HG02798 (cell line): Measurements from ENCODE around the gene DAPK2.
"Not testable (repeated sequence)": the region's sequence is repeated elsewhere in the genome, so short reads cannot be mapped to it uniquely, and the experiment has no call there.

Source experiments
- ATAC-seq: cut with Tn5 transposase; IDR thresholded peaks from one replicate; pipeline ENCODE4 v1.9.1; 2021; ENCODE audit warnings: mild to moderate bottlenecking; ENCODE audit not compliant: unreplicated experiment, poor library complexity

Gene DAPK2

GRCh38 chr15:64058279-64058678 is 12.0 kb upstream of the DAPK2 start:
- ATAC-seq = no peak

DNA sequence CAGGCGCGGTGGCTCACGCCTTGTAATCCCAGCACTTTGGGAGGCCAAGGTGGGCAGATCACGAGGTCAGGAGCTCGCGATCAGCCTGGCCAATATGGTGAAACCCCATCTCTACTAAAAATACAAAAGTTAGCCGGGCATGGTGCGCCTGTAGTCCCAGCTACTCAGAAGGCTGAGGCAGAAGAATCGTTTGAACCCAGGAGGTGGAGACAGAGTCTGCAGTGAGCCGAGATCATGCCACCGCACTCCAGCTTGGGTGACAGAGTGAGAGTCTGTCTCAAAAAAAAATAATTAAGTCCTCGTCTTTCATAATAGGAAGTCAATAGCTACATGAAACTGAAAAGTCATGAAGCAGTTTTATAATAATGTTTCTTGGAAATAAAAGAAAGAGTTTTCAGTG is 7.4 kb upstream of the DAPK2 start:
- not testable (repeated sequence) for ATAC-seq

- no peak for ATAC-seq
Observed at GRCh38 chr15:64052925-64053491, 6.7 kb upstream of the DAPK2 start.

GRCh38 chr15:64051407-64052259 is 5.3 kb upstream of the DAPK2 start:
- no peak for ATAC-seq

DNA sequence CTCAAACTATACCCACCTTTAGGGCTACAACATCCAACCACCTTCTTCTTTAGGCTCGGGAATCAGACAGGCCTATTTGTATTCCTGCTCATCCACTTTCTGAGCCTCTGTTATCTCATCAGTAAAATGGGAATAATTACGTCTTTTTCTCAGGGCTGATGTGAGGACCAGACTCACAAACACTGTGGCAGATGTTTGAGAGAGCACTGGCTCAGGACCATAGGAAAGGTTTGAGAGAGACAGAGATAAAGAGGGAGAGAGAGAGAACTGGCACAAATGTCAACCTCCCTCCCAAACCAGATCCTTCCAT is 4.8 kb upstream of the DAPK2 start:
- no peak for ATAC-seq

GRCh38 chr15:64050281-64051092 is 4.2 kb upstream of the DAPK2 start:
- ATAC-seq = no peak

GRCh38 chr15:64048781-64049460 is 2.6 kb upstream of the DAPK2 start:
- no peak for ATAC-seq

DNA sequence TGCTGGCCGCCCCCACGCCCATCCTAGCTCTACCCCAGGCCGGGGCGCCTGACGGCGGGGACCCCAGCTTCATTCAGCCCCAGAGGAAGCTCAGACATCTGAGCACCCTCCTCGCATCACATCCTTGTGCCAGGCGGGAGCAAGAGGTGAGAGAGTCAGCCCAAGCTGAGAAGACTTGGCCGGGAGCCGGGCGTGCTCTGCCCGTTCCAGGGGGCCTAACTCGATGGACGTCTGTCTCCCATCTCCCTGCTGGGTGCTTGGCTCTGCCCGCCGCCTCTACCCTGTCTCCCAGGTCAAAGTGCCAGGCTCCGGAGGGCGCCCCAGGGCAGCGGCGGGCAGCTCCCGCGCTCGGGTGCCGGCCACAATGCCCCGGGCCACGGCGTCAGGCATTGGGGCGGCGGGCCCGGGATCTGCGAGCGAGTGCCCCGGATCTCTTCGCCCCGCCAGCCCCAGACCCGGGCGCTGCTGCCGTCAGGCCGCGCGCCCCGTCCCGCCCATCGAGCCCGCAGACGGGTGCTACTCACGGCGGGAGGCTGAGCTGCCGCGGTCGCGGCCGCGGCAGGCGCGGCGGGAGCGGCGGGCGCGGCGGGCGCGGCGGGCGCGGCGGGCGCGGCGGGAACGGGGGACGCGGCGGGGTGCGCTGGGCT is 388 bp downstream of the DAPK2 start:
- peak; percentile 23 for ATAC-seq

DNA sequence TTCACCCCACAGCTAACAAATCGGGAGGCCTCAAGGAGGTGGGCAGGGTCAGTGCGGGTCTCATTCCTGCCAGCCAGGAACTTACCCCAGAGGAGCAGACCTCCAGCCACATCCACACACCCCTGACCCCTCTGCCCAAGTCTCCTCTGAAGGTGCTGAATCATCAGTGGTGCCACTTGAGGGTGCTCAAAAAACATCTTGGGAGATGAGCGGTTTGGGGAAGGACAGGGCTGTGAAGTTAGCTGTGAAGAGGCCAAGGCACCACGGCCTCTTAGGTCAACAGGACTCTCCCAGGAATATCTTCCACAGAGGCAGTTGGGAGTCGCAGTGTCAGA is 1.2 kb downstream of the DAPK2 start:
- ATAC-seq = no peak

DNA sequence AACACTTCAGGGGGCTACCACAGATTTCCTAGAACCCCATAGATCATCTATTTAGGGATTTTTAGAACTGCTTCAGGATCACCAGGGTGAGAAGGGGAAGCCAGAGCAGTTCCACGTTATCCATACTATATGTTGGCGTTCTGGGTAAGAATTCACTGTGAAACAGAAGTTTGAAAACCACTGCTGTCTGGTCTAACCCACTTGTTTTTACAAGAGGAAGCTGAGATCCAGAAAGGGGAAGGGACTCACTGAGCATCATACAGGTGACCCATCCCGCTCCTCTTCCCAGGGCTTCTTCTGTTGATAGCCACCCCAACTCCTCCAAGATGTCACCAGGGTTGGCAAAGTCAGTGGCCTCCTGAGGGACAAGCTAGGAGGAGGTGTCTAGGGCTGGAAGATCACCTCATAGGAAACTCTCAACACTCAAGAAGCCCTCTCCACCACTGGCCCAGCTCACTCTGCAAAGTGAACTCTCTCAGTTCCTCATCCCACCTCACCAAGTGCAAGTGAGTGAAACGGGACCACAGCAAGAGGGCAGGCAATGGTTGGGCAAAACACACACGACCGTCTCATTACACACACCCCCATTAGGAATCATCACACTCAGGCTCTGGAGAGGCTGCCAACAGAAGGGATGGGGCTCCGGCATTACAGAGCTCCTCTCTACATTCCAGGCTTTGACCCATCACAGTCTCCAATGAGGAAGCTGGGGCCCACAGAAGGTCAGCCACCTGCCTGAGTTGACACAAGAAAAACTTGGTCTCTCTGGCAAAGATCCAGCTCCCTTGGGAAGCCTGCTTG is 1.8 kb downstream of the DAPK2 start:
- peak; percentile 56 for ATAC-seq

DNA sequence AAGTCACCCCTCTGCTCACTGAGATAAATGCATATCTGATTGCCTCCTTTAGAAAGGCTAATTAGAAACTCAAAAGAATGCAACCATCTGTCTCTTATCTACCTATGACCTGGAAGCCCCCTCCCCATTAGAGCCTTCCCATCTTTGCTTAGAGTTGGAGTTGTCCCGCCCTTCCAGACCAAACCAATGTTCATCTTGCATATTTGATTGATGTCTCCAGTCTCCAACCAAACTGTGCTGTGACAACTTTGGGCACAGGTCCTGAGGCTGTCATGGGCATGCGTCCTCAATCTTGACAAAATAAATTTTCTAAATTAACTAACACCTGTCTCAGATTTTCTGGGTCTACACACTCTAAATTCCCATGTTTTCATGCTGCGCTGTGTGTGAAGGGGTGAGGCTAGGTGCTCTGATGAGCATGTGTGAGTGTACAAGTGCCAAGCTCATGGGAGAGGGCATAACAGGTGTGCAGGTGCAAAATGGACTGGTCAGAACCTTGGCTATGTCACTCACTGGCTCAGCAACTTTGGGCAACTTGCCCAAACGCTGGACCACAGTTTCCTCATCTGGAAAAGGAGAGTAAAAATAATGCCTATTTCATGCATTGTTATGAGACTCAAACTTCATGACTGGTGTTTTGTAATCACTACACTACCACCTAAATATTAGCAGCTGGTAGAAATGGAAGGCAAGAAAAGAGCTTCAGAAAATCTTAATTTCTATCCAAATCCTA is 7.2 kb downstream of the DAPK2 start:
- ATAC-seq = no peak

- ATAC-seq = no peak
Observed at GRCh38 chr15:64037966-64038365, 8.3 kb downstream of the DAPK2 start.

- no peak for ATAC-seq
Observed at GRCh38 chr15:64037116-64037515, 9.2 kb downstream of the DAPK2 start.

DNA sequence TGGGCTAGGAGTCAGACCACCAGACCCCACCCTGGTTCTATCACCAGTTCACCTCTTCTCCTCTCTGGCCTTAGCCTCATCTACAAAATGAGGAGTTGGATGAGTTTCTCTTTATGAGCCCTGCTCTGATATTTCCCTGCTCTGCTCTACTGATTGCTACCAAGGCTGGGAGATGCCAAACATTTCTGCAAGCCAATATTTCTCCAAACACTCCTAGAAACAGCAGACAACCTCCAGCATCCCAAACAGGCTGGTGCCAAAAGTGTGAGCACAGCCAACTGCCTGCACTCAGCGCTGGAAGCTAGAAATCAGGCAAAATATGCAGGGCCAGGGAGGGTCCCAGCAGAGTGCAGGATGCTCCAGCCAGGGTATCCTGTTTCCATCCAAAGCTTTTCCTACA is 10.8 kb downstream of the DAPK2 start:
- no peak for ATAC-seq

GRCh38 chr15:64034519-64034918 is 11.8 kb downstream of the DAPK2 start:
- no peak for ATAC-seq

DNA sequence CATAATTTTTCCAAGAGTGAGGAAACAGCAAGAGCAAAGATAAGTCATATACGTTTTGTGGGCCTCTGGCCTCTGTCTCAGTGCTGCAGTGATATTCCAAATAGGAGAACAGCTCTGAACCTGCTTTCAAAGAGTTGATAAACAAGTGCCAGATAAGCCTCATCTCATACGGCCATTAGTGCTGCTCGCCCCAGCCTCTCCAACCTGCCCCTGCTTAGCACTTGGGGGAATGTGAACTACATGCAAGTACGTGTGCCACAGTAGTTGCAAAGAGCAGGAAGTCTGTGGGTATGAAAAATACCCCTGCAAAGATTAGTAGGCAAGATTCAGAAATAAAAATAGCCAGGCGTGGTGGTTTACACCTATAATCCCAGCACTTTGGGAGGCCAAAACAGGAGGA is 14.0 kb downstream of the DAPK2 start:
- ATAC-seq = no peak

DNA sequence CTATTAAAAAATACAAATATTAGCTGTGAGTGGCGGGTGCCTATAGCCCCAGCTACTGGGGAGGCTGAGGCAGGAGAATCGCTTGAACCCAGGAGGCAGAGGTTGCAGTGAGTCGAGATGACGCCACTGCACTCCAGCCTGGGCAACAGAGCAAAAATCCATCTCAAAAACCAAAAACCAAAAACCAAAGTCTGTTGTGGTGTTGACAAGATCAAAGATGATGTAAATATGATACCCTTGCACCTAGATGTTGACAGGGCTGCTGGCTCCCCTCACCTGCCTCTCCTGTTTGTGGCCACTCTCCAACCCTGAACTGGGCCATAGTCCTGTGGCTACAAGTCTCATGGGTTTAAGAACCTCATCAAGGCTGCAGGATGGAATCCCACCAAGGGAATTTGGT is 16.2 kb downstream of the DAPK2 start:
- no peak for ATAC-seq

- no peak for ATAC-seq
Observed at GRCh38 chr15:64029633-64030032, 16.7 kb downstream of the DAPK2 start.

GRCh38 chr15:64029110-64029509 is 17.2 kb downstream of the DAPK2 start:
- no peak for ATAC-seq
